Sigmoid colon (tissue), 7 donors: ENCODE results near the gene FCHO2. TPM values are rescaled to one million over a fixed set of nuclear protein-coding genes. Genes with fewer than 3 reads are reported as not detected.

Source experiments
- DNase-seq: peaks from one replicate; pipeline ENCODE4 v3.0.0-alpha.2; 2019
- H3K27ac ChIP-seq, 4 donors: fragments of 200-600 bp; sonication (generic); one replicate each; pipeline ENCODE4 v1.5.1; 2016 to 2019; ENCODE audit warnings: mild to moderate bottlenecking in 1 of 4
- H3K27me3 ChIP-seq, 3 donors: fragments of 200-600 bp; sonication (generic); one replicate each; pipeline ENCODE4 v1.5.1; 2019; ENCODE audit warnings: mild to moderate bottlenecking in 1 of 3
- H3K36me3 ChIP-seq, 4 donors: fragments of 200-600 bp; sonication (generic); one replicate each; pipeline ENCODE4 v1.5.1; 2016 to 2019
- H3K4me1 ChIP-seq, 4 donors: fragments of 200-600 bp; sonication (generic); one replicate each; pipeline ENCODE4 v1.5.1; 2017 to 2019
- H3K4me3 ChIP-seq, 4 donors: fragments of 200-600 bp; sonication (generic); one replicate each; pipeline ENCODE4 v1.5.1; 2017 to 2019; ENCODE audit warnings: mild to moderate bottlenecking in 2 of 4, moderate library complexity in 1 of 4
- H3K9me3 ChIP-seq, 4 donors: fragments of 200-600 bp in 3 of 4; sonication (generic) in 3 of 4; one replicate each; pipeline versions ENCODE4 v1.5.1 to v1.6.1; 2013 to 2019
- EP300 ChIP-seq, 4 donors: sonication (generic); formaldehyde crosslinking; IDR thresholded peaks; one replicate each; pipeline ENCODE4 v1.6.1; 2017; ENCODE audit warnings: antibody characterized with exemption in 4 of 4
- POLR2A ChIP-seq, 2 donors: fragments of 450-650 bp; IDR thresholded peaks; one replicate each; pipeline ENCODE4 v1.6.1; 2016; ENCODE audit warnings: antibody characterized with exemption in 2 of 2, mild to moderate bottlenecking in 2 of 2, moderate library complexity in 2 of 2
- POLR2AphosphoS5 ChIP-seq, 4 donors: sonication (generic); formaldehyde crosslinking; IDR thresholded peaks; one replicate each; pipeline ENCODE4 v1.6.1; 2017; ENCODE audit warnings: antibody characterized with exemption in 4 of 4
- WGBS, 2 donors: extraction: QIAGEN DNeasy Blood & Tissue Kit; methylation state at CpG; one replicate each; pipeline ENCODE4 v1.1.7; 2013; 5-methylcytosine and 5-hydroxymethylcytosine counted together
- intact Hi-C: fragments of 100-400 bp; cut with DNase I; formaldehyde crosslinking; loops from one replicate; pipeline ENCODE4 v1.15.1; 2023
- polyA plus RNA-seq, 3 donors: library from polyadenylated mRNA; stranded (reverse); fragments of 200-250 nt; gene quantifications; one replicate each; pipeline ENCODE4 v1.2.3, GENCODE V29; 2013
- total RNA-seq, 4 donors: library from RNA; depleted of rRNA; stranded (reverse); fragments of >200 nt; gene quantifications; one replicate each; pipeline ENCODE4 v1.1.0, GENCODE V29; 2016
- TF ChIP-seq, protein P1 (sequence below), 4 experiments: fragments of 450-650 bp in 3 of 4; fragments of 200-600 bp in 1 of 4; IDR thresholded peaks; one replicate each; pipeline ENCODE4 v1.5.1; 2016 to 2019; ENCODE audit warnings: antibody characterized with exemption in 4 of 4, mild to moderate bottlenecking in 3 of 4, moderate library complexity in 2 of 4
- donor health status: healthy with polysubstance abuse.
- donor health status: Bipolar disorder and iron deficiency.
- donor health status: healthy.

FCHO2 gene
- total and polyA plus RNA-seq, 7 donors = 9.5 to 40.3 (median 36.0) TPM

DNA sequence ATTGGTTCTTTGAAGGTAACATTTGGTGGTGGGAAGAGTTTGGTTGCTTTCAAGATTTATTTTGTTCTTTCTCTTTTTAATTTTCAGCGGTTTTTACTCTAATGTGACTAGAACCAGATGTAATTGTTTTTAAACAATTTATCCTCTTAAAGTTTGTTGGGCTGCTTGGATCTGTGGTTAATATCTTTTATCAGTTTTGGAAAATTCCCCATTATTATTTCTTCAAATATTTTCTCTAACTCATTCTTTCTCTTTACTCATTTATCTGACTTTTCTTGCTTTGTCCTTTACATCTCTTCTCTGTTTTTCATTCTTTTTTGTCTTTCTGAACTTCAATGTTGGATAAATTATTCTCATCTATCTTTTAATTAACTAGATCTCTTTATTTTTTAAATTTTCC, 29.9 kb downstream of the FCHO2 start:
- 98 to 100% methylated on average over 1 of the region's 1 CpG for WGBS, 2 donors
- intact Hi-C loops = no loop called here
- Histone ChIP-seq H3K9me3 (no peaks in the 10 kb centered on the region), H3K27me3 (no peaks in the 10 kb centered on the region), H3K27ac (no peak overlapping the region), H3K4me3 (no peak overlapping the region), H3K36me3 (peaks cover 0 to 4% (median 3%) of the 10 kb centered on the region in 4 donors), H3K4me1 (no peaks in the 10 kb centered on the region)
- DNase-seq = no peak
- TF ChIP-seq POLR2A (IDR thresholded peaks at IDR 0.05) (no peak), POLR2AphosphoS5 (IDR thresholded peaks at IDR 0.05) (no peak), EP300 (IDR thresholded peaks at IDR 0.05) (no peak)
- TF ChIP-seq, protein P1, sequence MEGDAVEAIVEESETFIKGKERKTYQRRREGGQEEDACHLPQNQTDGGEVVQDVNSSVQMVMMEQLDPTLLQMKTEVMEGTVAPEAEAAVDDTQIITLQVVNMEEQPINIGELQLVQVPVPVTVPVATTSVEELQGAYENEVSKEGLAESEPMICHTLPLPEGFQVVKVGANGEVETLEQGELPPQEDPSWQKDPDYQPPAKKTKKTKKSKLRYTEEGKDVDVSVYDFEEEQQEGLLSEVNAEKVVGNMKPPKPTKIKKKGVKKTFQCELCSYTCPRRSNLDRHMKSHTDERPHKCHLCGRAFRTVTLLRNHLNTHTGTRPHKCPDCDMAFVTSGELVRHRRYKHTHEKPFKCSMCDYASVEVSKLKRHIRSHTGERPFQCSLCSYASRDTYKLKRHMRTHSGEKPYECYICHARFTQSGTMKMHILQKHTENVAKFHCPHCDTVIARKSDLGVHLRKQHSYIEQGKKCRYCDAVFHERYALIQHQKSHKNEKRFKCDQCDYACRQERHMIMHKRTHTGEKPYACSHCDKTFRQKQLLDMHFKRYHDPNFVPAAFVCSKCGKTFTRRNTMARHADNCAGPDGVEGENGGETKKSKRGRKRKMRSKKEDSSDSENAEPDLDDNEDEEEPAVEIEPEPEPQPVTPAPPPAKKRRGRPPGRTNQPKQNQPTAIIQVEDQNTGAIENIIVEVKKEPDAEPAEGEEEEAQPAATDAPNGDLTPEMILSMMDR (IDR thresholded peaks at IDR 0.05) = no peak

DNA sequence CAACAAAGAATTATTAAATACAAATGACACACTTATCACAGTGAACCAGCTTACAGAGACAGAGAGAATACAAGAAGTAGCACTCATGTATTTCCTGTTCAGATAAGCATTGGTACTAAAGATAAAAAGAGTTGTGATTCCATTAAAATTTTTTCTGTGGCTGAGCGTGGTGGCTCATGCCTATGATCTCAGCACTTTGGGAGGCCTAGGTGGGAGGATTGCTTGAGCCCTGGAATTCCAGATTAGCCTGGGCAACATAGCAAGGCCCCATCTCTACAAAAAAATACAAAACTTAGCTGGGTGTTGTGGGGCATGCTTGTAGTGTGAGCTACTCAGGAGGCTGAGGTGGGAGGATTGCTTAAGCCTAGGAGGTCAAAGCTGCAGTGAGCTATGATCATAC, 32.9 kb downstream of the FCHO2 start:
- intact Hi-C loops = no loop called here
- no peak for DNase-seq

DNA sequence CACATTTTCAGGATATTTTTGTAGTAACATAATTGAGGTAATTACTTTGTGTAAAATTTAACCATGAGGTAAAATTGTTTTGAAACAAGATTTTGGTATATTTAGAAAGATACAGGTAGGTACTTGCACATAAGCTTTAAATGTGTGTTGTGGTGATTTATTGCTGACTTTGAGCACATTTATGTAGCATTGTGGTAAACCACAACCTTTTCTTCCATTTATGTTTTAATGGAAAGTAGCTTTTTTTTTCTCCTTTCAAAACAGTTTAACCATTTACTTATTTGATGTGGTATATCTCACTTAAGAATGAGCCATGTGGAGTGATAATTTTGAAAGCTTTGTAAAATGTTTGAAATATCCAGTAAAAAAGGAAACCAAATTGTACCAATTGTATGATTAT, 35.6 kb downstream of the FCHO2 start:
- H3K4me1 ChIP-seq = no peaks in the 10 kb centered on the region
- TF ChIP-seq, protein P1 (IDR thresholded peaks at IDR 0.05) = no peak
- no peak for TF ChIP-seq POLR2A (IDR thresholded peaks at IDR 0.05)
- H3K27ac ChIP-seq = no peak overlapping the region
- intact Hi-C loops = no loop called here
- H3K9me3 ChIP-seq = peaks cover 0 to 4% (median 0%) of the 10 kb centered on the region in 4 donors
- no peak for DNase-seq
- no peaks in the 10 kb centered on the region for H3K27me3 ChIP-seq
- peaks cover 0 to 39% (median 18%) of the 10 kb centered on the region in 4 donors for H3K36me3 ChIP-seq
- H3K4me3 ChIP-seq = no peak overlapping the region

More for the DNA sequence above, 32.9 kb downstream of the FCHO2 start:
- peaks cover 0 to 28% (median 13%) of the 10 kb centered on the region in 4 donors for H3K36me3 ChIP-seq
- 73 to 80% methylated on average over 1 of the region's 1 CpG for WGBS, 2 donors
- no peaks in the 10 kb centered on the region for H3K4me1 ChIP-seq
- H3K9me3 ChIP-seq = no peaks in the 10 kb centered on the region
- H3K4me3 ChIP-seq = no peak overlapping the region
- no peak overlapping the region for H3K27ac ChIP-seq
- TF ChIP-seq POLR2A (IDR thresholded peaks at IDR 0.05) = no peak
- TF ChIP-seq, protein P1 (IDR thresholded peaks at IDR 0.05) = no peak
- TF ChIP-seq EP300 (IDR thresholded peaks at IDR 0.05) = no peak
- TF ChIP-seq POLR2AphosphoS5 (IDR thresholded peaks at IDR 0.05) = no peak
- no peaks in the 10 kb centered on the region for H3K27me3 ChIP-seq

DNA sequence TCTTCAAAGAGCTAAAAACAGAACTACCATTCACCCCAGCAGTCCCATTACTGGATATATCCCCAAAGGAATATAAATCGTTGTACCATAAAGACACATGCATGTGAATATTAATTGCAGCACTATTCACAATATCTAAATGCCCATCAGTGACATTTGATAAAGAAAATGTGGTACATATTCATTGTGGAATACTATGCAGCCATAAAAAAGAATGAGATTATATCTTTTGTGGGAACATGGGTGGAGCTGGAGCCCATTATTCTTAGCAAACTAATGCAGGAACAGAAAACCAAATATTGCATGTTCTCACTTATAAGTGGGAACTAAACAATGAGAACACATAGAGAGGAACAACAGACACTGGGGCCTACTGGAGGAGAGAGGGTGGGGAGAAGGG, 38.7 kb downstream of the FCHO2 start:
- no peaks in the 10 kb centered on the region for H3K27me3 ChIP-seq
- intact Hi-C loops = no loop called here
- DNase-seq = no peak
- TF ChIP-seq POLR2AphosphoS5 (IDR thresholded peaks at IDR 0.05) = no peak
- TF ChIP-seq, protein P1 (IDR thresholded peaks at IDR 0.05) = no peak
- no peak for TF ChIP-seq POLR2A (IDR thresholded peaks at IDR 0.05)
- TF ChIP-seq EP300 (IDR thresholded peaks at IDR 0.05) = no peak
- peaks cover 0 to 4% (median 0%) of the 10 kb centered on the region in 4 donors for H3K9me3 ChIP-seq
- WGBS, 2 donors = 93 to 97% methylated on average over 1 of the region's 1 CpG
- peaks cover 0 to 51% (median 27%) of the 10 kb centered on the region in 4 donors for H3K36me3 ChIP-seq
- no peaks in the 10 kb centered on the region for H3K4me1 ChIP-seq
- no peak overlapping the region for H3K4me3 ChIP-seq
- H3K27ac ChIP-seq = no peak overlapping the region

DNA sequence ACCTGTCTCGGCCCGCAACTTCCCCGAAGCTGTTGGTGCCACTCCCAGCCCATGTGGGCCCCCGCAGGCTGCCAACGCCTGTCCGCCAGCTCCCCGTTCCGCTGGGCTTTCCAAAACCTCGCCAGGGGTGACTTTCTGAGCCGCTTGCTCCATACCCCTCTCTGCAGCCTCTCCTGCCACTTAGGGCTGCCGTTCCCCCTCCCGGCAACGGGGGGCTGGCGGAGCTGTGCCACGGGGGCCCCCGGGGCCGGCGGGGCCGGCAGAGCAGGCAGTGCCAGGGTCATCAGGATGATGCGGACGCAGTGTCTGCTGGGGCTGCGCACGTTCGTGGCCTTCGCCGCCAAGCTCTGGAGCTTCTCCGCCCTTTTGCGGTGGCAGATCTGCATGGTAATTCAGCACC, 40.8 kb downstream of the FCHO2 start:
- no peak for DNase-seq
- no peaks in the 10 kb centered on the region for H3K4me1 ChIP-seq
- TF ChIP-seq EP300 (IDR thresholded peaks at IDR 0.05) (no peak), POLR2AphosphoS5 (IDR thresholded peaks at IDR 0.05) (no peak), POLR2A (IDR thresholded peaks at IDR 0.05) (no peak)
- TF ChIP-seq, protein P1 (IDR thresholded peaks at IDR 0.05) = no peak
- H3K27me3 ChIP-seq = no peaks in the 10 kb centered on the region
- intact Hi-C loops = no loop called here
- H3K27ac ChIP-seq = no peak overlapping the region
- WGBS, 2 donors = 96 to 98% methylated on average over 28 of the region's 28 CpGs
- H3K9me3 ChIP-seq = peaks cover 0 to 4% (median 0%) of the 10 kb centered on the region in 4 donors
- no peak overlapping the region for H3K4me3 ChIP-seq
- peaks cover 0 to 43% (median 17%) of the 10 kb centered on the region in 4 donors for H3K36me3 ChIP-seq
